ENCODE data around the gene MRPL55.

MRPL55 gene

GRCh38 chr1:228102791-228103620 is 6.1 kb downstream of the MRPL55 start, which contains the start of gene C1orf35:
Gene C1orf35, minus strand, starts transcription at chr1:228103325. Its CDS starts 98 bp downstream, at chr1:228103227.
- peak within 1 kb of the TSS; percentile 92 for H3K4me3 Mint-ChIP-seq
- H3K27me3 Mint-ChIP-seq, result no peaks in the 10 kb centered on the region
- H3K27ac Mint-ChIP-seq, result peak within 1 kb of the TSS; percentile 90
- H3K36me3 Mint-ChIP-seq, result no peaks in the 10 kb centered on the region
- peaks cover 24% of the 10 kb centered on the region for H3K4me1 Mint-ChIP-seq (ENCODE audit: low read depth)
- no peaks in the 10 kb centered on the region for H3K9me3 Mint-ChIP-seq (ENCODE audit: low read depth)

GRCh38 chr1:228101994-228102790 is 6.9 kb downstream of the MRPL55 start:
- Mint-ChIP-seq H3K27ac (no peak overlapping the region), H3K36me3 (no peaks in the 10 kb centered on the region), H3K9me3 (ENCODE audit: low read depth) (no peaks in the 10 kb centered on the region), H3K27me3 (no peaks in the 10 kb centered on the region), H3K4me1 (ENCODE audit: low read depth) (peaks cover 21% of the 10 kb centered on the region), H3K4me3 (peak overlapping the region; percentile 77)

- Mint-ChIP-seq H3K4me1 (ENCODE audit: low read depth) (peaks cover 21% of the 10 kb centered on the region), H3K9me3 (ENCODE audit: low read depth) (no peaks in the 10 kb centered on the region), H3K4me3 (peak overlapping the region; percentile 77), H3K36me3 (no peaks in the 10 kb centered on the region), H3K27ac (peak overlapping the region; percentile 68), H3K27me3 (no peaks in the 10 kb centered on the region)
Measured at GRCh38 chr1:228101614-228101993, 7.5 kb downstream of the MRPL55 start.

GRCh38 chr1:228100822-228101613 is 8.1 kb downstream of the MRPL55 start:
- Mint-ChIP-seq H3K27ac (peak overlapping the region; percentile 68), H3K27me3 (no peaks in the 10 kb centered on the region), H3K4me3 (peak overlapping the region; percentile 77), H3K9me3 (ENCODE audit: low read depth) (no peaks in the 10 kb centered on the region), H3K36me3 (no peaks in the 10 kb centered on the region), H3K4me1 (ENCODE audit: low read depth) (peaks cover 18% of the 10 kb centered on the region)

GRCh38 chr1:228099331-228099732 is 9.8 kb downstream of the MRPL55 start:
- no peaks in the 10 kb centered on the region for H3K27me3 Mint-ChIP-seq
- no peak overlapping the region for H3K4me3 Mint-ChIP-seq
- H3K9me3 Mint-ChIP-seq (ENCODE audit: low read depth), result no peaks in the 10 kb centered on the region
- H3K36me3 Mint-ChIP-seq, result peaks cover 5% of the 10 kb centered on the region
- H3K27ac Mint-ChIP-seq, result no peak overlapping the region
- H3K4me1 Mint-ChIP-seq (ENCODE audit: low read depth), result peaks cover 31% of the 10 kb centered on the region

GRCh38 chr1:228098323-228098931 is 10.7 kb downstream of the MRPL55 start:
- H3K9me3 Mint-ChIP-seq (ENCODE audit: low read depth), result no peaks in the 10 kb centered on the region
- no peak overlapping the region for H3K4me3 Mint-ChIP-seq
- H3K27ac Mint-ChIP-seq, result no peak overlapping the region
- peaks cover 28% of the 10 kb centered on the region for H3K4me1 Mint-ChIP-seq (ENCODE audit: low read depth)
- H3K36me3 Mint-ChIP-seq, result peaks cover 5% of the 10 kb centered on the region
- no peaks in the 10 kb centered on the region for H3K27me3 Mint-ChIP-seq

- H3K4me1 Mint-ChIP-seq (ENCODE audit: low read depth), result peaks cover 27% of the 10 kb centered on the region
- H3K27ac Mint-ChIP-seq, result no peak overlapping the region
- peaks cover 5% of the 10 kb centered on the region for H3K36me3 Mint-ChIP-seq
- H3K9me3 Mint-ChIP-seq (ENCODE audit: low read depth), result no peaks in the 10 kb centered on the region
- H3K27me3 Mint-ChIP-seq, result no peaks in the 10 kb centered on the region
- no peak overlapping the region for H3K4me3 Mint-ChIP-seq
Measured at GRCh38 chr1:228097333-228098081, 11.6 kb downstream of the MRPL55 start.

GRCh38 chr1:228096416-228097332 is 12.4 kb downstream of the MRPL55 start:
- Mint-ChIP-seq H3K4me1 (ENCODE audit: low read depth) (peaks cover 35% of the 10 kb centered on the region), H3K27ac (no peak overlapping the region)

GRCh38 chr1:228095938-228096337 is 13.2 kb downstream of the MRPL55 start:
- H3K36me3 Mint-ChIP-seq, result peaks cover 5% of the 10 kb centered on the region
- peak overlapping the region; percentile 58 for H3K27ac Mint-ChIP-seq
- H3K9me3 Mint-ChIP-seq (ENCODE audit: low read depth), result no peaks in the 10 kb centered on the region
- no peaks in the 10 kb centered on the region for H3K27me3 Mint-ChIP-seq
- H3K4me1 Mint-ChIP-seq (ENCODE audit: low read depth), result peaks cover 35% of the 10 kb centered on the region
- no peak overlapping the region for H3K4me3 Mint-ChIP-seq

More at GRCh38 chr1:228096416-228097332, 12.4 kb downstream of the MRPL55 start:
- peaks cover 5% of the 10 kb centered on the region for H3K36me3 Mint-ChIP-seq
- H3K27me3 Mint-ChIP-seq, result no peaks in the 10 kb centered on the region
- H3K4me3 Mint-ChIP-seq, result no peak overlapping the region
- H3K9me3 Mint-ChIP-seq (ENCODE audit: low read depth), result no peaks in the 10 kb centered on the region

- peaks cover 43% of the 10 kb centered on the region for H3K4me1 Mint-ChIP-seq (ENCODE audit: low read depth)
- H3K4me3 Mint-ChIP-seq, result no peak overlapping the region
- no peaks in the 10 kb centered on the region for H3K9me3 Mint-ChIP-seq (ENCODE audit: low read depth)
- H3K27ac Mint-ChIP-seq, result peak overlapping the region; percentile 58
- H3K27me3 Mint-ChIP-seq, result no peaks in the 10 kb centered on the region
- H3K36me3 Mint-ChIP-seq, result peaks cover 5% of the 10 kb centered on the region
Measured at GRCh38 chr1:228095161-228095560, 13.9 kb downstream of the MRPL55 start.

- Mint-ChIP-seq H3K4me1 (ENCODE audit: low read depth) (peaks cover 49% of the 10 kb centered on the region), H3K4me3 (no peak overlapping the region), H3K36me3 (peaks cover 5% of the 10 kb centered on the region)
Measured at GRCh38 chr1:228094432-228095016, 14.6 kb downstream of the MRPL55 start.

GRCh38 chr1:228093050-228093906 is 15.8 kb downstream of the MRPL55 start:
- Mint-ChIP-seq H3K27ac (no peak overlapping the region), H3K27me3 (no peaks in the 10 kb centered on the region), H3K4me3 (no peak overlapping the region), H3K9me3 (ENCODE audit: low read depth) (no peaks in the 10 kb centered on the region), H3K4me1 (ENCODE audit: low read depth) (peaks cover 60% of the 10 kb centered on the region), H3K36me3 (peaks cover 5% of the 10 kb centered on the region)

More at GRCh38 chr1:228094432-228095016, 14.6 kb downstream of the MRPL55 start:
- peak overlapping the region; percentile 3 for H3K27ac Mint-ChIP-seq
- H3K9me3 Mint-ChIP-seq (ENCODE audit: low read depth), result no peaks in the 10 kb centered on the region
- H3K27me3 Mint-ChIP-seq, result no peaks in the 10 kb centered on the region
